Cardiac fibroblast (primary cell): ENCODE results near the gene SH3RF2.

Experiments
- DNase-seq, 2 donors: peaks; one replicate each; pipeline versions ENCODE4 v3.0.0 to v3.0.0-alpha.2; 2010; ENCODE audit warnings: low read depth in 2 of 2
- H3K4me3 ChIP-seq, 2 donors: replicated peaks in 1 of 2; 1 replicate in 1 of 2; 2 replicates in 1 of 2; pipeline ENCODE4 v1.5.1; 2011; ENCODE audit warnings: low read depth in 2 of 2, low read length in 2 of 2, mild to moderate bottlenecking in 2 of 2, moderate library complexity in 1 of 2
- TF ChIP-seq, protein P1 (sequence below): IDR thresholded peaks from one replicate; pipeline ENCODE4 v1.5.1; 2011; ENCODE audit warnings: low read depth, mild to moderate bottlenecking, low read length, inconsistent platforms

The SH3RF2 gene

DNA sequence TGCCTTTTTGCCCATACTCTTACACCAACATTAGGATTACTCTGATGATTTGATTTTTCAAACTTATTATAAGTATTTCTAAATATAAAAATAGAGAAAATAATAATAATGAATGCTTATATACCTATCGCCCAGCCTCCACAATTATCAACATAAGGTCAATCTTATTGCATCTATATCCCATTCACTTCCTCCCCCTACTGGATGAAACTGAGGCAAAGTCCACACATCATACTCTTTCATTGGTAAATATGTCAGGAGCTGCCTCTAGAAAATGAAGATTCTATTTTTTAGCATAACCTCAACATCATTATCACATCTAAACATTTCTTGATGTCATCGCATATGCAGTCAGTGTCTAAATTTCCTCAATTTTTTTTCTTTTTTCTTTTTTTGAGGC lies 44.3 kb downstream of the SH3RF2 start:
- TF ChIP-seq, protein P1, sequence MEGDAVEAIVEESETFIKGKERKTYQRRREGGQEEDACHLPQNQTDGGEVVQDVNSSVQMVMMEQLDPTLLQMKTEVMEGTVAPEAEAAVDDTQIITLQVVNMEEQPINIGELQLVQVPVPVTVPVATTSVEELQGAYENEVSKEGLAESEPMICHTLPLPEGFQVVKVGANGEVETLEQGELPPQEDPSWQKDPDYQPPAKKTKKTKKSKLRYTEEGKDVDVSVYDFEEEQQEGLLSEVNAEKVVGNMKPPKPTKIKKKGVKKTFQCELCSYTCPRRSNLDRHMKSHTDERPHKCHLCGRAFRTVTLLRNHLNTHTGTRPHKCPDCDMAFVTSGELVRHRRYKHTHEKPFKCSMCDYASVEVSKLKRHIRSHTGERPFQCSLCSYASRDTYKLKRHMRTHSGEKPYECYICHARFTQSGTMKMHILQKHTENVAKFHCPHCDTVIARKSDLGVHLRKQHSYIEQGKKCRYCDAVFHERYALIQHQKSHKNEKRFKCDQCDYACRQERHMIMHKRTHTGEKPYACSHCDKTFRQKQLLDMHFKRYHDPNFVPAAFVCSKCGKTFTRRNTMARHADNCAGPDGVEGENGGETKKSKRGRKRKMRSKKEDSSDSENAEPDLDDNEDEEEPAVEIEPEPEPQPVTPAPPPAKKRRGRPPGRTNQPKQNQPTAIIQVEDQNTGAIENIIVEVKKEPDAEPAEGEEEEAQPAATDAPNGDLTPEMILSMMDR = no peak
- DNase-seq = no peak
- no peak overlapping the region for H3K4me3 ChIP-seq

DNA sequence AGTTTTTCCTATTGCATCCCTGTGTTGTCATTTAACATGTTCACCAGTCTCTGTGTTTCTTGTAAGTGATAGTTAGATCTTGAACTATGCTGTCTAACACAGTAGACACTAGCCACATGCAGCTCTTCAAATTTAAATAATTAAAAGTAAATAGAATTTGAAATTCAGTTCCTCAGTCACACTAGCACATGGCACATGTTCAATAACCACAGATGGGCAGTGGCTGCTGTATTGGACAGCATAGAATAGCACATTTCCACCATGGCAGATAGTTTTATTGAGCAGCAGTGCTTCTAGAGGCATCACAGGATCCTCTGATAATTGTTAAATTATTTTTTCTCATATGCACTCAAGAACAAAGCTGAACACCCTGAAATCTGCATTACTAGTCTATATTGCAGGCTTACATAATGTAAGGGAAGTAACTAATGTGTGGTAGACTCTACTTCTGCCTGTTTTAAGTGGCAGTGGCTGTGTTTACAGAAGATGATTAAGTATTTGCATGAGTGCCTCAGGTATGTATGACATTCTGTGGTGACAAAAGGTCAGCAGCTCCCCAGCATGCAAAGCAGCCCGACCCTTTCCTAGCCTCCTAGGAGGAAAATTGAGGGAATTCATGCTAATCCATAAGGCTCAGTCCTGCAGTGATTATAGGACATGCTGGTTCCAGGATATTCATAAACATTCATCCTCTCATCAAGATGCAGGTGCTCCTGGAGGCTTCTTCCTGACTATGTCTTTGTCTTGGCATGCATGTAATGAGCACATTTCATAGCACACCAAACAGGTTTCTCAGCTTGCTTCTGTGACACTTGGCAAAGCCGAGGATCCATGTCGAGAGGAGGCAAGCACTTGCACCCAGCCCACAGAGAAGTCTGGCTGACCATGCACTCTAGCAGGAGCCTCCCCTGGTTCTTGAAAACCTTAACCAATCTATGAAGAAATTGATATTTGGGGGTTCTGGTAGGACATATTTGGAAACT lies 45.5 kb downstream of the SH3RF2 start:
- DNase-seq = no peak
- TF ChIP-seq, protein P1 = no peak
- H3K4me3 ChIP-seq = no peak overlapping the region

DNA sequence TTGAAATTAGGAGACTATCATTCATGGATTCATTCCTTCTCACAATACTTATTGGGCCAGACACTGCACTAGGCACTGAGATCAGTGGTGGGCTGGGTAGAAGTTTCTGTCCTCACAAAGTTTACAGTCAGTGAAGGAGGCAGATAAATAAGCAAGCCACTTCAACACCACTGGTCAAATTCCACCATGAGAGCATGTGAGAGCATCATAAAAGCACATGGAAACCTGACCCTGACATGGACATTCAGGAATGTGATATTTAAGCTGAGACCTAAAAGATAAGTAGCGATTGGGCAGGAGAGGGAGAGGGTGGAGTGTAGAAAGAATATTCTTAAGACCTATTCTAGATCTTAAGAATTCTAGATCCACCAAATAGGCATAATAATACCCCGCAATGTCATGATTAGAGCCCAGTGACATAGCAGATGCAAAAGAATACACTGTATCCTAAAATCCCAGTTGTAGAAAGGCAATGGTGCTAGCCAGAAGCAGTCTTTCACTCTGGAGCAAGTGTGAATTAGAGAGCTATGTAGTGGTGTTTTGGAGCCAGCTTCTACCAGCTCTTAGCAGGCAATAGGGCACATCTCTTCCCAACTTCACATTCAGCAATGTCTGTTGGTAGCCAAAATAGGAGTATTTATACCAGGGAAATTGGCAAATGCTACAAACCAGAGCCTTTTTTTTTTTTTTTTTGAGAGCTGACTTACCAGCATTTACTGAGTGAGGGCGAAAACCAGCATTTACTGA lies 46.4 kb downstream of the SH3RF2 start:
- no peak overlapping the region for H3K4me3 ChIP-seq
- DNase-seq = no peak
- TF ChIP-seq, protein P1 = no peak

DNA sequence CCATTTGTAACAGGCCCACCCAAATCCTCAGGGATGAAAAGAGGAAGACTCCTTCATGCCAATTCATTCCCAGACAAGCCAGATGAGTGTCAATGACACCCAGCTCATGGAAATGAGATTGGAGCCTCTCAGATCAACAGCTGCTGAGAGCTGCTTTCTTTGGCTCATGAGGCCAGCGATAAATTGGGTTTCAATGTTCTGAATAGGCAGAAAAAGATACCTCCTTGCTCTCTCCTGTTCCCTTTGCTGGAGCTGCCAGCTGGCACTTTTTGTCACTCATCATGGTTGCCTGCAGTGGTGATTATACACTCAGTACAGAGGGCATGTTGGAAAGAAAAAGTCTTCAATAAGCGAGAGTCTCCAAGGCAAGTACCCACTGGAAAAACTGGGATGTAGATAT lies 47.1 kb downstream of the SH3RF2 start:
- TF ChIP-seq, protein P1 = no peak
- no peak overlapping the region for H3K4me3 ChIP-seq
- no peak for DNase-seq

DNA sequence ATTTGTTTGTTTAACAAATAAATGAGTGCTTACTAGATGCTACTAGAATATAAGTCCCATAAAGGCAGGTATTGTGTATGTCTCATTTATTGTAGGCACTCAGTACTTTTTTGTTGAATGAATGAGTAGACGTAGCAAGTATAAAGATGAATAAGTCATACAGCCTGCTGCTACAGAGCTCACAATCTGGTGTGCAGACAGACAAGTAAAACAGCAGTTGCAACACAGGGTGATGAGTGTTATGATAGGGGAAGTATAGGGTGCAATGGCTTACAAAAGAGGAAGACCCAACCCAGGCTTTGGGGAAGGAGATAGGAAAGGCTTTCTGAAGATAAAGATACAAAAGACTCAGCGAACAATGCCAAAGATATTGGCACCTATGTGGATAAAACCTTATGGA lies 47.7 kb downstream of the SH3RF2 start:
- no peak for DNase-seq
- H3K4me3 ChIP-seq = no peak overlapping the region
- TF ChIP-seq, protein P1 = no peak

DNA sequence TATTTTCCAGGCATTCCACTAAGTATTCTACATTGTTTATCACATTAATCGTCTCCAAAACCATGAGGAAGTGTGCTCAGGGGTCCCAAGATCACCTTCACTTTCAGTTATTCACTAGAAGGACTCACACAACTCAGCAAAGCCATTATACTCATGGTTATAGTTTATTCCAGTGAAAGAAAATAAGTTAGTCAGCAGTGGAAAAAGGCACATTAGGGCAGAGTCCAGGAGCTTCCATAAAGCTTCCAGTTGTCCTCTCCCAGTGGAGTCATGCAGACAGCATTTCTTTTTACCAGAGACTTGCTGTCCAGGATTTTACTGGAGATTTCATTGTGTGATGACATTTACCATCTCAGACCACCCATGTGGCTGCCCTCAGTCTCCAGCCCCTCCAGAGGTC lies 51.5 kb downstream of the SH3RF2 start:
- no peak for DNase-seq
- TF ChIP-seq, protein P1 = no peak
- no peak overlapping the region for H3K4me3 ChIP-seq
